Activated CD4-positive, alpha-beta T cell treated with anti-CD3 and anti-CD28 coated beads for 36 hours (primary cell): ENCODE results near the gene LITAF. TPM values are rescaled to one million over a fixed set of nuclear protein-coding genes. Genes with fewer than 3 reads are reported as not detected.

Source experiments
- ATAC-seq: fragments of 200-7000 bp; cut with Tn5 transposase; one replicate; pipeline ENCODE4 v1.10.0; 2021; ENCODE audit warnings: mild to moderate bottlenecking, moderate library complexity
- CTCF ChIA-PET: fragments of 350-600 bp; sonication (Branson Sonifier 250); formaldehyde crosslinking; loops from one replicate; lab custom pipeline; 2021; ENCODE audit warnings: antibody characterized with exemption; lab: Charles Lee
- POLR2A ChIA-PET: fragments of 350-600 bp; sonication (Branson Sonifier 250); formaldehyde crosslinking; loops from one replicate; lab custom pipeline; 2021; ENCODE audit warnings: antibody characterized with exemption, inconsistent platforms; lab: Charles Lee
- DNase-seq: peaks from one replicate; pipeline ENCODE4 v3.0.0-alpha.2; 2020
- H3K27ac Mint-ChIP-seq: one replicate; pipeline ENCODE4 v1.8.0; 2021; ENCODE audit warnings: mixed read lengths
- H3K27me3 Mint-ChIP-seq: one replicate; pipeline ENCODE4 v1.8.0; 2021; ENCODE audit warnings: mixed read lengths
- H3K36me3 Mint-ChIP-seq: one replicate; pipeline ENCODE4 v1.8.0; 2021; ENCODE audit warnings: low read depth, mixed read lengths
- H3K4me1 Mint-ChIP-seq: one replicate; pipeline ENCODE4 v1.8.0; 2021; ENCODE audit warnings: mixed read lengths
- H3K4me3 Mint-ChIP-seq: one replicate; pipeline ENCODE4 v1.8.0; 2021; ENCODE audit warnings: mild to moderate bottlenecking, moderate library complexity, mixed read lengths
- H3K9me3 Mint-ChIP-seq: one replicate; pipeline ENCODE4 v1.8.0; 2021; ENCODE audit warnings: low read depth, mixed read lengths
- intact Hi-C, 2 experiments: fragments of 100-400 bp; cut with DNase I in 1 of 2; cut with micrococcal nuclease in 1 of 2; formaldehyde crosslinking; loops; one replicate each; pipeline versions ENCODE4 v1.14.2 to v1.15.1; 2022 to 2024; cut with DNase I, micrococcal nuclease
- total RNA-seq, 2 experiments: library from RNA; stranded (reverse); gene quantifications; one replicate each; pipeline ENCODE4 v1.2.3, GENCODE V29; 2021

LITAF gene
- total RNA-seq, 2 experiments from 2014 or later = 99.0 to 116 TPM

DNA sequence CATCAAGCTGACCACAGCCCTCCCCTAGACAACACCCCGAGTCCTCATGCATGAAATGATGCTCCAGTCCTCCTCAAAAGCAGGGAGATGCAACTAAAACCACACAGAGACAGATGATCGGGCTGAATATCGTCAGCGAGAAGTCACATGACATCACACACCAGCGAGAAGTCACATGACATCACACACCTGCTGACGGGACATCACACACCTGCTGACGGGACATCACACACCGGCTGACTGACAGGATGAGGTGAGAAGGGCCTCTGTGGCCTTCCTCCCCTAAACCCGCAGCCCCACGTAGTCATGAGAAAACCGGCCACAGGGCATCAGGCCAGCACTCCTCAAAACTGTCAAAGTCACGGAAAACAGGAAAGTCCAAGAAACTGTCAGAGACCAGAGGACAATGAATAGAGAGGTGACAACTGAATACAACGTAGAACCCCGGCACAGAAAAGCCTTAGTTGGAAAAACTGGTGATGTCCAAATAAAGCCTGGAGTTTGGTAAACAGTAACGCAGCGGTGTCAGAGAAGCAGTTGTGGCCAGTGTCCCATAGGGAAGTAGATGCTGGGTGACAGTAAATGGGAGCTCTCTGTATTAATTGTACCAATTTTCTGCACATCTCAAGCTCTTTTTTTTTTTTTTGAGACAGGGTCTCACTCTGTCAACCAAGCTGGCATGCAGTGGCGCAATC, 14.3 kb downstream of the LITAF start:
- Mint-ChIP-seq H3K27ac (peak overlapping the region; percentile 58), H3K9me3 (no peaks in the 10 kb centered on the region), H3K36me3 (peaks cover 34% of the 10 kb centered on the region), H3K4me1 (peaks cover 62% of the 10 kb centered on the region), H3K4me3 (peak overlapping the region; percentile 2), H3K27me3 (no peaks in the 10 kb centered on the region)
- intact Hi-C loops = no loop called here
- peak; percentile 59 for DNase-seq
- CTCF ChIA-PET = no interaction called here
- POLR2A ChIA-PET = no interaction called here
- peak; percentile 60 for ATAC-seq

DNA sequence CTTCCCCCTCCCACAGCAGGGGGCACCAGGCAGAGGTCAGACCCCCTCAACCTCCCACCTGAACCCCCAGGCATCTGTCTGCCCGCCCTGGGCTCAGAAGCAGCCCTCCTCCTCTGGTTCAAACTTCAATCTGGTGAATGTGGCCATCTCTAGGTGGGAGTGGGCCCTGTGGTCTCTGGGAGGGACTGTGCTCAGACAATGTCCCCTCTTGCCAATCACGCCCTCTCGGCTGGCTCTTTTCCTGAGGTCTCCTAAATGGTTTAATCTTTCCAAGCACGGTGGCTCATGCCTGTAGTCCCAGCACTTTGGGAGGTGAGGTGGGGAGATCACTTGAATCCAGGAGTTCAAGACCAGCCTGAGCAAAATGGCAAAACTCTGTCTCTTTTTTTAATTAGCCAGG, 15.2 kb downstream of the LITAF start:
- DNase-seq = no peak
- Mint-ChIP-seq H3K36me3 (peaks cover 34% of the 10 kb centered on the region), H3K27ac (no peak overlapping the region), H3K4me1 (peaks cover 62% of the 10 kb centered on the region), H3K4me3 (no peak overlapping the region), H3K27me3 (no peaks in the 10 kb centered on the region), H3K9me3 (no peaks in the 10 kb centered on the region)
- ChIA-PET POLR2A (no interaction called here), CTCF (no interaction called here)
- intact Hi-C loops = no loop called here
- ATAC-seq = no peak

DNA sequence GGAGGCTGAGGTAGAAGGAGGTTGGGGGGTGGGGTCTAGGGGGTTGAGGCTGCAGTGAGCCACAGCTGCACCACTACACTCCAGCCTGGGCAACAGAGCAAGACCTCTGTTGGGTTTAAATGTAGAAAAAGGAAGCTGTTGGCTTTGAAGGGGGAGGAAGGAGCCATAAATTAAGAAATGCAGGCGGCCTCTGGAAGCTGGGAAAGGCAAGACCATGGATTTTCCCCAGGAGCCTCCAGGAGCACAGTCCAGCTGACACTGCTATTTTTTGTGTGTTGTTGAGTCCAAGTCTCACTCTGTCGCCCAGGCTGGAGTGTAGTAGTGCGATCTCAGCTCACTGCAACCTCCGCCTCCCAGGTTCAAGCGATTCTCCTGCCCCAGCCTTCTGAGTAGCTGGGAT, 15.9 kb downstream of the LITAF start:
- ATAC-seq = no peak
- no peaks in the 10 kb centered on the region for H3K27me3 Mint-ChIP-seq
- no peaks in the 10 kb centered on the region for H3K9me3 Mint-ChIP-seq
- CTCF ChIA-PET = interaction anchor here (0.8 kb wide), 1 partner anchor 15 kb away, joined by 3 read pairs; no protein-coding TSS in a partner anchor
- POLR2A ChIA-PET = no interaction called here
- peaks cover 67% of the 10 kb centered on the region for H3K4me1 Mint-ChIP-seq
- no peak for DNase-seq
- peaks cover 39% of the 10 kb centered on the region for H3K36me3 Mint-ChIP-seq
- H3K27ac Mint-ChIP-seq = peak overlapping the region; percentile 47
- intact Hi-C loops = no loop called here
- H3K4me3 Mint-ChIP-seq = no peak overlapping the region

GRCh38 chr16:11570258-11570657, 16.5 kb downstream of the LITAF start:
- intact Hi-C loops = no loop called here
- Mint-ChIP-seq H3K9me3 (no peaks in the 10 kb centered on the region), H3K4me1 (peaks cover 65% of the 10 kb centered on the region), H3K27ac (peak overlapping the region; percentile 13), H3K36me3 (peaks cover 37% of the 10 kb centered on the region), H3K4me3 (no peak overlapping the region), H3K27me3 (no peaks in the 10 kb centered on the region)
- no peak for ATAC-seq
- ChIA-PET POLR2A (no interaction called here), CTCF (interaction anchor here (0.8 kb wide), 1 partner anchor 15 kb away, joined by 3 read pairs; no protein-coding TSS in a partner anchor)
- no peak for DNase-seq

GRCh38 chr16:11566398-11566797, 20.3 kb downstream of the LITAF start:
- ATAC-seq (no peak), DNase-seq (no peak)
- ChIA-PET CTCF (no interaction called here), POLR2A (no interaction called here)
- intact Hi-C loops = no loop called here
- Mint-ChIP-seq H3K4me3 (no peak overlapping the region), H3K9me3 (no peaks in the 10 kb centered on the region), H3K4me1 (peaks cover 64% of the 10 kb centered on the region), H3K27ac (peak overlapping the region; percentile 56), H3K27me3 (no peaks in the 10 kb centered on the region), H3K36me3 (peaks cover 21% of the 10 kb centered on the region)

- Mint-ChIP-seq H3K4me3 (no peak overlapping the region), H3K36me3 (peaks cover 25% of the 10 kb centered on the region), H3K27ac (no peak overlapping the region), H3K27me3 (no peaks in the 10 kb centered on the region), H3K4me1 (peaks cover 65% of the 10 kb centered on the region), H3K9me3 (no peaks in the 10 kb centered on the region)
- intact Hi-C loops = no loop called here
- ATAC-seq = no peak
- no peak for DNase-seq
- CTCF ChIA-PET = no interaction called here
- POLR2A ChIA-PET = no interaction called here
Observed at GRCh38 chr16:11565665-11566064, 21.1 kb downstream of the LITAF start.

DNA sequence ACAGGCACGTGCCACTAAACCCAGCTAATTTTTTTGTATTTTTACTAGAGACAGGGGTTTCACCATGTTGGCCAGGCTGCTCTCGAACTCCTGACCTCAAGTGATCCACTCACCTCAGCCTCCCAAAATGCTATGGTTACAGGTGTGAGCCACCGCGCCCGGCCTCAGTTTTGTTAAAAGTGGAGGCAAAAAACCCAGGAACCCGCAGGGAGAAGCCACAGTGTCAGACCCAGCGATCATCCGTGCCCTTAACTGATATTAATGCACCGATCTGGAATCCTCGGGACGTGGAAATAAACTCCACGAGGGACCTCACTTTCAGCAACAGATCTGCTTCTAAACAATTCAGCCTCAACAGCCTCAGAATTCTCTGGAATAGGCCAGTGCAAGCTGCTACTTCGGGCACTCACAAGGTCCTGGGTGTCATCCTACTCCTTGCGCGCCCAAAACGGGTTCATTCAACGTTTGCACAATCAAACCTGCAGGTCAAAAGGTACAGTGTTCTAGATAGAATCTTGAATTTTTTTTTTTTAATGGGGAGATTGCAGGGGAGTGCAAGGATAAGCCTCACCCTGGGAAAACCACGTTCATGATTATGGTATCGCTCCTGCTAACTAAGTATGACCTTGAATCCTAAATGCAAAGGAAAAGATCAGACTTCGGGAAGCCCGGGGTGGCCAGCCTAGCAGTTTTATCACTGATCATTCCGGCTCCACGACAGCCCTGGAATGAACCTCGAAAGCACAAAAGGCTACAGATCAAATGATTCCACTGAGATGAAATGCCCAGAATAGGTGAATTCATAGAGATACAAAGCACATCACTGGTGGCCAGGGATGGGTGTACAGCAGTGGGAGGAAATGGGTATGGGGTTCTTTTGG, 22.4 kb downstream of the LITAF start:
- Mint-ChIP-seq H3K9me3 (no peaks in the 10 kb centered on the region), H3K4me1 (peaks cover 69% of the 10 kb centered on the region), H3K27me3 (no peaks in the 10 kb centered on the region), H3K27ac (peak overlapping the region; percentile 80), H3K4me3 (peak overlapping the region; percentile 32), H3K36me3 (peaks cover 25% of the 10 kb centered on the region)
- ChIA-PET POLR2A (no interaction called here), CTCF (interaction anchor here (0.9 to 1.7 kb wide), 3 partner anchors 10 to 32 kb away, joined by 3 to 8 read pairs (median 3); no protein-coding TSS in a partner anchor)
- ATAC-seq = no peak
- intact Hi-C loops = no loop called here
- no peak for DNase-seq

DNA sequence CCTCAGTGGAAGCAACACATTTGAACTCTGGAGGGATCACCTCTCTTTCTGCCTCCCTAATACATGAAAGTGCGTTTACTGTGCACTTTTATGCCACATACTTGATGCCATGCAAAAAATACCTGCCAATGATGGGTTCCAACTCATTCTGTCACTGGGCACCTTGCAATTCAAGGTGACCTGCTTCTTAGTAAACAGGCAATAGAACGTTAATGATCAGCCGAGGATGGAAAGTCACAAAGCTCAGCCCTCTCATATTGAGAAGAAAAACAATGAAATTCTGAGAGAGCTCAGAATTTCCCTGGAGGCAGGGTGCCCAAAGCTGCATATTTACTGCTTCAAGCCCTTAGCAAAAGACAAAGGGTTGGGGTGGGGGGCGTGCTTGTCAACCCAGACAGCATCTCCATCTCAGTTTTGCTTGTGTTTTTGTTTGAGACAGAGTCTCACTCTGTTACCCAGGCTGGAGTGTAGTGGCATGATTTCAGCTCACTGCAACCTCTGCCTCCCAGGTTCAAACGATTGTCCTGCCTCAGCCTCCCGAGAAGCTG, 23.2 kb downstream of the LITAF start:
- Mint-ChIP-seq H3K4me3 (no peak overlapping the region), H3K4me1 (peaks cover 76% of the 10 kb centered on the region), H3K36me3 (peaks cover 27% of the 10 kb centered on the region), H3K9me3 (no peaks in the 10 kb centered on the region), H3K27me3 (no peaks in the 10 kb centered on the region), H3K27ac (peak overlapping the region; percentile 80)
- ATAC-seq = peak; percentile 9
- DNase-seq = peak; percentile 42
- intact Hi-C loops = no loop called here
- POLR2A ChIA-PET = no interaction called here
- CTCF ChIA-PET = interaction anchor here (0.8 to 1.9 kb wide), 5 partner anchors 10 to 152 kb away, joined by 3 to 8 read pairs (median 4); no protein-coding TSS in a partner anchor

- Mint-ChIP-seq H3K4me1 (peaks cover 81% of the 10 kb centered on the region), H3K9me3 (no peaks in the 10 kb centered on the region), H3K27me3 (no peaks in the 10 kb centered on the region), H3K36me3 (peaks cover 28% of the 10 kb centered on the region), H3K4me3 (no peak overlapping the region), H3K27ac (peak overlapping the region; percentile 80)
- ChIA-PET CTCF (interaction anchor here (0.6 to 1.9 kb wide), 5 partner anchors 9 to 152 kb away, joined by 3 to 8 read pairs (median 4); no protein-coding TSS in a partner anchor), POLR2A (interaction anchor here (0.7 kb wide), 1 partner anchor 281 kb away, joined by 6 read pairs; no protein-coding TSS in a partner anchor)
- DNase-seq (no peak), ATAC-seq (no peak)
- intact Hi-C loops = no loop called here
Observed at GRCh38 chr16:11562941-11563340, 23.8 kb downstream of the LITAF start.

DNA sequence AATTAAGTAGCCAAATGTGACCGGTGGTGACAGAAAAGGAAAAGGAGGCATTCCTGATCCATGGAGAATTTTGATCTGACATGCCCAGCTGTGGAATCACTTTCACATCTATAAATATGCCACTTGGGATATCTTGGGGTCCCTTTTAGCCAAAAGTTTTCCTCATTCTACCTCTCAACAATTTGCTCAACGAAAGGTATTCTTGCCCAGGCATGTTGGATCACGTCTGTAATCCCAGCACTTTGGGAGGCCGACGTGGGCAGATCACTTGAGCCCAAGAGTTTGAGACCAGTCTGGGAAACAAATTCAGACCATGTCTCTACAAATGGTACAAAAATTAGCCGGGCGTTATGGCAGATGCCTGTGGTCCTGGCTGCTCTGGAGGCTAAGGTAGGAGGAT, 24.3 kb downstream of the LITAF start:
- peaks cover 28% of the 10 kb centered on the region for H3K36me3 Mint-ChIP-seq
- no peak overlapping the region for H3K4me3 Mint-ChIP-seq
- CTCF ChIA-PET = interaction anchor here (0.6 to 1.9 kb wide), 2 partner anchors 30 to 55 kb away, joined by 3 to 7 read pairs; no protein-coding TSS in a partner anchor
- H3K9me3 Mint-ChIP-seq = no peaks in the 10 kb centered on the region
- no peak for ATAC-seq
- H3K27ac Mint-ChIP-seq = peak overlapping the region; percentile 19
- peaks cover 86% of the 10 kb centered on the region for H3K4me1 Mint-ChIP-seq
- H3K27me3 Mint-ChIP-seq = no peaks in the 10 kb centered on the region
- intact Hi-C loops = no loop called here
- POLR2A ChIA-PET = interaction anchor here (0.7 kb wide), 1 partner anchor 281 kb away, joined by 6 read pairs; no protein-coding TSS in a partner anchor
- no peak for DNase-seq

DNA sequence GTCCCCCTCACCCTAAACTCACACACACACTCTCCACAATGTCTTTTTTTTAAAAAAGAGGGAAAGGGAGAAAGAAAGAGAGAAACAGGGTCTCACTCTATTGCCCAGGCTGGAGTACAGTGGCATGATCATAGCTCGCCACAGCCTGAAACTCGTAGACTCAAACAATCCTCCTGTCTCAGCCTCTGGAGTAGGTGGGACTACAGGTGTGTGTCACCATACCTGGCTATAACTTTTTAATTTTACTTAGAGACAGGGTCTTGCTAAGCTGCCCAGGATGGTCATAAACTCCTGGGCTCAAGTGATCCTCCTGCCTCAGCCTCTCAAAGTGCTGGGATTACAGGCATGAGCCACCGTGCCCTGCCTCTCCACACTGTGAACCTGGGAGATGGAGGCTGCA, 24.9 kb downstream of the LITAF start:
- Mint-ChIP-seq H3K4me3 (peak overlapping the region; percentile 71), H3K27me3 (no peaks in the 10 kb centered on the region), H3K4me1 (peaks cover 87% of the 10 kb centered on the region), H3K27ac (peak overlapping the region; percentile 94), H3K36me3 (peaks cover 29% of the 10 kb centered on the region), H3K9me3 (peaks cover 2% of the 10 kb centered on the region)
- DNase-seq (no peak), ATAC-seq (no peak)
- POLR2A ChIA-PET = no interaction called here
- CTCF ChIA-PET = interaction anchor here (1.9 kb wide), 1 partner anchor 30 kb away, joined by 7 read pairs; no protein-coding TSS in a partner anchor
- intact Hi-C loops = loop anchor here (2.0 kb wide), 1 partner anchor 23 kb away; no protein-coding TSS in a partner anchor
